22Rv1 (cell line): ENCODE measurements around the gene C16orf96.

Experiments used
- H3K27ac ChIP-seq: fragments of 450-650 bp; 2 replicates; pipeline ENCODE4 v1.5.1; 2017
- CTCF ChIP-seq: fragments of 450-650 bp; IDR thresholded peaks from 2 replicates; pipeline ENCODE4 v1.5.1; 2017; ENCODE audit warnings: mild to moderate bottlenecking
- ZFX ChIP-seq: fragments of 450-650 bp; IDR thresholded peaks from 2 replicates; pipeline ENCODE4 v1.6.1; 2017; ENCODE audit warnings: antibody characterized with exemption, borderline replicate concordance

C16orf96 gene

GRCh38 chr16:4550591-4550990 is 5.5 kb upstream of the C16orf96 start:
- TF ChIP-seq CTCF (no peak), ZFX (no peak)
- H3K27ac ChIP-seq = no peak overlapping the region

DNA sequence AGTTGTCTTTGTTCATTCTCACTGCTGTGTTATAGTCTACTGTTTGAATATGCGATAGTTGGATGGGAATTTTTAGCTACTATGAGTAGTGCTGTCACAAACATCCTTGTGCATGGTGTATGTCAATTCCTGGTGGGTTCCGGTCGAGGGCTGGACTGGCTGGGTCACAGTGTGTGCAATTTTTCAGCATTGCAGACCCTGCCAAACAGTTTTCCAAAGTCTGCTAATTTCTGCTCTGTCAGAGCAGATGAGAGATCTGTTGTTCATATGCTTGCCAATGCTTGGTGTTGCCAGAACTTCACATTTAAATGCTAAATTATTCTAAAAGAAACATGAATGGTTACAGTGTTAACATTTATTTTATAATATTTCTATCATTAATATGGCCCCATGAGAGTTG is 3.6 kb upstream of the C16orf96 start:
- no peak overlapping the region for H3K27ac ChIP-seq
- TF ChIP-seq ZFX (no peak), CTCF (no peak)

DNA sequence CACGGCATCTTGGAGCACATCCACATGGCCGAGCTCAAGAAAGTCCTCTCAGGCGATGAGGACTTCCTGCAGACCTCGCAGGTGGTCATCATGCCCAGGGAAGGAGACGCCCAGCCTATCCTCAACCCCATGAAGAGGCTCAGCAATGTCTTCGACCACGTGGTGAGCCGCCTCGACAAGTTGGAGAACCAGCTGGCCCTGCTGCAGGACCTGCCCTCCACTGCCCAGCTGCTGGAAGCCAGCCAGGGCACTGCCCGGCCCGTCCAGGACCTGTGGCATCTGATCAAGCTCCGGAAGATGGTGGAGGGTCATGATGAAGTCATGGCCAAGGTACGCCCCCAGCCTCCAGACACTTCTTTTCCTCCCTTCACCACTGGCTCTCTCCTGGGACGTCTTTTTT is 440 bp downstream of the C16orf96 start:
- no peak overlapping the region for H3K27ac ChIP-seq
- TF ChIP-seq CTCF = no peak
- TF ChIP-seq ZFX = no peak

GRCh38 chr16:4557973-4558372 is 1.8 kb downstream of the C16orf96 start:
- no peak overlapping the region for H3K27ac ChIP-seq
- TF ChIP-seq CTCF = no peak

- TF ChIP-seq CTCF = no peak
- TF ChIP-seq ZFX = no peak
These were observed 5.5 kb downstream of the C16orf96 start for GRCh38 chr16:4561596-4561995.

GRCh38 chr16:4564661-4565267 is 8.6 kb downstream of the C16orf96 start:
- no peak for TF ChIP-seq CTCF
- TF ChIP-seq ZFX = no peak
- H3K27ac ChIP-seq = no peak overlapping the region

More at GRCh38 chr16:4561596-4561995, 5.5 kb downstream of the C16orf96 start:
- H3K27ac ChIP-seq = no peak overlapping the region

DNA sequence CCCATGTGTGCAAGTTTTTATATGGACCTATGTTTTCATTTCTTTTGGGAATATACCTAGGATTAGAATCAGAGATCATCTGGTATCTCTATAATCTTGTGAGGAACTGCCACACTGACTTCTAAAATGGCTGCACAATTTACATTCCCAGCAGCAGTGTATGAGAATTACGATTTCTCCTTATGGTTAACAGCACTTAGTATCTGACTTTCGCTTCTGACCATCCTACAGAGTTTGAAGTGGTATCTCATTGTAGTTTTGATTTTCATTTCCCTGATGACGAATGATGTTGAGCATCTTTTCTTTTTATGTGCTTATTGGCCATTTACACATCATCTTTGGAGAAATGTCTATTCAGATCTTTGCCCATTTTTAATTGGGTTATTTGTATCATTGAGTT is 10.0 kb downstream of the C16orf96 start:
- TF ChIP-seq CTCF (no peak), ZFX (no peak)
- no peak overlapping the region for H3K27ac ChIP-seq
